Measurements from ENCODE around the gene MED25. TPM values are rescaled to one million over a fixed set of nuclear protein-coding genes. Genes with fewer than 3 reads are reported as not detected.

MED25 gene
- total and polyA plus RNA-seq, 4 donors: 42.6 to 75.2 (median 48.1) TPM

DNA sequence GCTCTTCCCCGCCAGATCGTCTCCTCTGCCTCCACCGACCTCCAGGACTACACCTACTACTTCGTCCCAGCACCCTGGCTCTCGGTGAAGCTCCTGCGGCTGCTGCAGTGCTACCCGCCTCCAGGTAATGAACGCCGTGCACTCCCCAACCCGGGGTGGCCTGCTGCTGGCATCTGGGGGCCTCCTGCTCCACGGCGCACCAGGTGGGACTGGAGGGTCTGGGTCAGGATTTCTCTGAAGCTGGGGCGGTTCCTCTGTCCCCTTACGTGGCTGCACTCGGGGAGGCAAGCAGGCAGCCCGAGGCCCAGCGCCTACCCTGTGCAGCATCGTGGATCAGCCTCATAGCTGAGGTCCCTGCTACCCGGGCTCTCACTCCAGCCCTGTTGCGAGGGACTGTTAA, 22.5 kb upstream of the MED25 start:
- WGBS, 2 donors: 97 to 98% methylated on average over 20 of the region's 20 CpGs
- ATAC-seq (ENCODE audit: insufficient read depth, low FRiP score): no peak

DNA sequence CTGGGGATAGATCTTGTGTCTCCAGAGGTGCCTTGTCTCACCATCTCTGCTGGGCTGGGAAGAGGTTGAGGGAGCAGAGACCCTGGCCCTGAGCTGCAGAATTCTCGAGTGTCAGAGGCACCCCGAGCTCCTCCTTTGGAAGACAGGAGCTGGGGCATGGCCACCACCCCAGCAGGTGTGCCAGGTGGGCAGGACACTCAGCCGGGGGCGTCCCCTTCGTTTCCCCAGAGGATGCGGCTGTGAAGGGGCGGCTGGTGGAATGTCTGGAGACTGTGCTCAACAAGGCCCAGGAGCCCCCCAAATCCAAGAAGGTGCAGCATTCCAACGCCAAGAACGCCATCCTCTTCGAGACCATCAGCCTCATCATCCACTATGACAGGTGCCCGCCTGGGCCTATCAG, 19.5 kb upstream of the MED25 start:
- WGBS, 2 donors: 93 to 97% methylated on average over 11 of the region's 11 CpGs
- ATAC-seq (ENCODE audit: insufficient read depth, low FRiP score) (no peak), DNase-seq (no peak)
- peaks cover 0 to 9% (median 0%) of the 10 kb centered on the region in 5 donors for H3K4me1 ChIP-seq (ENCODE audit: control insufficient read depth in 5 of 5, insufficient read depth in 5 of 5, low read length in 5 of 5)
- no peak overlapping the region for H3K4me3 ChIP-seq
- peaks cover 22 to 84% (median 46%) of the 10 kb centered on the region in 4 donors for H3K36me3 ChIP-seq (ENCODE audit: control insufficient read depth in 4 of 4, insufficient read depth in 4 of 4, low read length in 4 of 4)
- no peaks in the 10 kb centered on the region for H3K9me3 ChIP-seq (ENCODE audit: control insufficient read depth in 4 of 4, insufficient read depth in 3 of 4, low read length in 3 of 4)
- H3K27ac ChIP-seq (ENCODE audit: low read depth in 1 of 2, low read length in 1 of 2): no peak overlapping the region
- TF ChIP-seq, protein P1, sequence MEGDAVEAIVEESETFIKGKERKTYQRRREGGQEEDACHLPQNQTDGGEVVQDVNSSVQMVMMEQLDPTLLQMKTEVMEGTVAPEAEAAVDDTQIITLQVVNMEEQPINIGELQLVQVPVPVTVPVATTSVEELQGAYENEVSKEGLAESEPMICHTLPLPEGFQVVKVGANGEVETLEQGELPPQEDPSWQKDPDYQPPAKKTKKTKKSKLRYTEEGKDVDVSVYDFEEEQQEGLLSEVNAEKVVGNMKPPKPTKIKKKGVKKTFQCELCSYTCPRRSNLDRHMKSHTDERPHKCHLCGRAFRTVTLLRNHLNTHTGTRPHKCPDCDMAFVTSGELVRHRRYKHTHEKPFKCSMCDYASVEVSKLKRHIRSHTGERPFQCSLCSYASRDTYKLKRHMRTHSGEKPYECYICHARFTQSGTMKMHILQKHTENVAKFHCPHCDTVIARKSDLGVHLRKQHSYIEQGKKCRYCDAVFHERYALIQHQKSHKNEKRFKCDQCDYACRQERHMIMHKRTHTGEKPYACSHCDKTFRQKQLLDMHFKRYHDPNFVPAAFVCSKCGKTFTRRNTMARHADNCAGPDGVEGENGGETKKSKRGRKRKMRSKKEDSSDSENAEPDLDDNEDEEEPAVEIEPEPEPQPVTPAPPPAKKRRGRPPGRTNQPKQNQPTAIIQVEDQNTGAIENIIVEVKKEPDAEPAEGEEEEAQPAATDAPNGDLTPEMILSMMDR (IDR thresholded peaks at IDR 0.05; ENCODE audit: control extremely low read depth, extremely low read depth): no peak
- no peaks in the 10 kb centered on the region for H3K27me3 ChIP-seq (ENCODE audit: control insufficient read depth in 3 of 3, insufficient read depth in 3 of 3, low read length in 2 of 3)
- no peak overlapping the region for H3K9ac ChIP-seq (ENCODE audit: insufficient read depth in 1 of 2, low read length in 2 of 2)

More for the DNA sequence above, 22.5 kb upstream of the MED25 start:
- H3K4me1 ChIP-seq (ENCODE audit: control insufficient read depth in 5 of 5, insufficient read depth in 5 of 5, low read length in 5 of 5): no peaks in the 10 kb centered on the region
- TF ChIP-seq, protein P1 (IDR thresholded peaks at IDR 0.05; ENCODE audit: control extremely low read depth, extremely low read depth): no peak
- H3K27me3 ChIP-seq (ENCODE audit: control insufficient read depth in 3 of 3, insufficient read depth in 3 of 3, low read length in 2 of 3): no peaks in the 10 kb centered on the region
- no peak overlapping the region for H3K27ac ChIP-seq (ENCODE audit: low read depth in 1 of 2, low read length in 1 of 2)
- no peak overlapping the region for H3K4me3 ChIP-seq
- no peak for DNase-seq
- peaks cover 17 to 80% (median 42%) of the 10 kb centered on the region in 4 donors for H3K36me3 ChIP-seq (ENCODE audit: control insufficient read depth in 4 of 4, insufficient read depth in 4 of 4, low read length in 4 of 4)
- no peaks in the 10 kb centered on the region for H3K9me3 ChIP-seq (ENCODE audit: control insufficient read depth in 4 of 4, insufficient read depth in 3 of 4, low read length in 3 of 4)
- no peak overlapping the region for H3K9ac ChIP-seq (ENCODE audit: insufficient read depth in 1 of 2, low read length in 2 of 2)

DNA sequence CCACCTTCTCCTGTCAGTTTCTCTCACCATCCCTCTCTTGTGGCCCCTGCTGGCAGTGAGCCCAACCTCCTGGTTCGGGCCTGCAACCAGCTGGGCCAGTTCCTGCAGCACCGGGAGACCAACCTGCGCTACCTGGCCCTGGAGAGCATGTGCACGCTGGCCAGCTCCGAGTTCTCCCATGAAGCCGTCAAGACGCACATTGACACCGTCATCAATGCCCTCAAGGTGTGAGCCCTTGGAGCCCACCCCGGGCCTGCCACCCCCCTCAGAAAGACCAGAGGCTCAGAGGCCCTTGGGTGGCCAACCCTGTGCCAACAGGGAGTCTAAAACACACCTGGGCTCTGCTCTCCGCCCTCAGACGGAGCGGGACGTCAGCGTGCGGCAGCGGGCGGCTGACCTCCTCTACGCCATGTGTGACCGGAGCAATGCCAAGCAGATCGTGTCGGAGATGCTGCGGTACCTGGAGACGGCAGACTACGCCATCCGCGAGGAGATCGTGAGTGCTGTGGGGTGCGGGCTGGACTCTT, 18.8 kb upstream of the MED25 start:
- no peak overlapping the region for H3K9ac ChIP-seq (ENCODE audit: insufficient read depth in 1 of 2, low read length in 2 of 2)
- H3K36me3 ChIP-seq (ENCODE audit: control insufficient read depth in 4 of 4, insufficient read depth in 4 of 4, low read length in 4 of 4): peaks cover 22 to 84% (median 46%) of the 10 kb centered on the region in 4 donors
- 93 to 96% methylated on average over 28 of the region's 28 CpGs for WGBS, 2 donors
- no peak overlapping the region for H3K27ac ChIP-seq (ENCODE audit: low read depth in 1 of 2, low read length in 1 of 2)
- H3K27me3 ChIP-seq (ENCODE audit: control insufficient read depth in 3 of 3, insufficient read depth in 3 of 3, low read length in 2 of 3): no peaks in the 10 kb centered on the region
- H3K9me3 ChIP-seq (ENCODE audit: control insufficient read depth in 4 of 4, insufficient read depth in 3 of 4, low read length in 3 of 4): no peaks in the 10 kb centered on the region
- no peak overlapping the region for H3K4me3 ChIP-seq
- ATAC-seq (ENCODE audit: insufficient read depth, low FRiP score) (no peak), DNase-seq (no peak)
- TF ChIP-seq, protein P1 (IDR thresholded peaks at IDR 0.05; ENCODE audit: control extremely low read depth, extremely low read depth): no peak
- peaks cover 0 to 9% (median 0%) of the 10 kb centered on the region in 5 donors for H3K4me1 ChIP-seq (ENCODE audit: control insufficient read depth in 5 of 5, insufficient read depth in 5 of 5, low read length in 5 of 5)
